RCC 7860 (cell line): Measurements from ENCODE around the gene ERLEC1.
A peak's percentile ranks its signal among the peaks of the same experiment; 100 is the strongest.
"Not testable (repeated sequence)": the region's sequence is repeated elsewhere in the genome, so short reads cannot be mapped to it uniquely, and the experiment has no call there.

Source experiments
- DNase-seq: peaks from one replicate; pipeline ENCODE4 v3.0.0-alpha.2; 2015; ENCODE audit warnings: low spot score
- FAIRE-seq: peaks from 2 replicates; lab custom pipeline; 2012; peaks lifted over from hg19 to GRCh38; lab: Jason Lieb, UNC

ERLEC1 gene

DNA sequence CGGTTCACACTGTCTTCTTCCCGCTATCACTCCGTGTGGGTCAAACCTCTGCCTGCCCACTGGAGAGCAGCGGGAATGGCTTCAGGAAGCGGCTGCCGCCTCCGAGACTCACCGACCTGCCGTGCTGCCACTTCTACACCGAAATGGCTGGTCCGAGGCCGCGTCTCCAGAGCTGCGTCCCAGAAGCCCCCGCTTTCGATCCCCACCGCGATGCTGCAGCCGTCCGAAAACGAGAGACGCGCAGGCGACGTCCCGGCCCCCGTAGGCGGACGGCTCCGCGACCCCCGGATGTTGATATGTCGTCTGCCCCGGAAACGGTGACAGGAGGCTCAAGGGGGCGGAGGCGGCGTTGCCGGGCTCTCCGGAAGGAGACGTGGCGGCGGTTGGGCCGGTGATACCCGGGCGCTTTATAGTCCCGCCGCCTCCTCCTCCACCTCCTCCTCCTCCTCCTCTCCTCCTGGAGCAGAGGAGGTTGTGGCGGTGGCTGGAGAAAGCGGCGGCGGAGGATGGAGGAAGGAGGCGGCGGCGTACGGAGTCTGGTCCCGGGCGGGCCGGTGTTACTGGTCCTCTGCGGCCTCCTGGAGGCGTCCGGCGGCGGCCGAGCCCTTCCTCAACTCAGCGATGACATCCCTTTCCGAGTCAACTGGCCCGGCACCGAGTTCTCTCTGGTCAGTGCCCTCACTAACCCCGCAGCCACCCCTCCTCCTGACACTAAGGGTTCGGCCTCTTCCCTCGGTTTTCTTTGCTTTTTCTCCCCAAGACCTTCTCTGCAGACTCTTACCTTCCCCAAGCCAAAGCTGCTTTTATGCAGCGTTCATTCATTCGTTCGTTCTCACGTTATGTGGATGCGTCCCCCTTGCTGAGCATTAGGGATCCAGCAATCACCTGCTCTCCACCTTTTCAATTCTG is at the start of gene ERLEC1, which contains the start of gene ASB3:
Gene ERLEC1, plus strand, starts transcription at position 340 of the 909 bp plus-strand sequence. Its CDS starts 167 bp downstream, at position 507.
Gene ASB3, minus strand, starts transcription at position 249 of the 909 bp plus-strand sequence. CDS start 21,381 bp downstream, outside the sequence.
- peak; percentile 79 for DNase-seq
- no peak for FAIRE-seq

- no peak for FAIRE-seq
- DNase-seq, result no peak
These were observed 49.8 kb upstream of the ERLEC1 start for GRCh38 chr2:53737091-53737490.

GRCh38 chr2:53739032-53739431 is 47.8 kb upstream of the ERLEC1 start:
- FAIRE-seq (no peak), DNase-seq (no peak)

DNA sequence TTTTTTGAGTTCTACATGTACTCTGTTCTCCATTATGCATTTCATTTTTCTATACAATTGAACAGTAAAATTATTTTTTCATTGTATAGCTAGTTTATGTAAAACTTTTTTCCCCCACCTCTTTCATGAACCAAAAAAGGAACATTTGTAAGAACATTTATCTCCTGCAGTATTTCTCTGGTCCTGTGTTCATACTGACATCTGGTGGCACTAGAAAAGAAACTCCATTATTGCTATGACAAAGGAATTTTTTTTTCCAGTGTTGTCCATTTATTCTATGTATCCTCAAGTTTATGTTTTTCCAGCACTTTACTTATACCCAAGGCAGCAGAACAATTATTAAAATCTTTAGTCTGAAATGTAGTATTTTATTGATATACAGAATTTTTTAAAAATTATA is 46.7 kb upstream of the ERLEC1 start:
- FAIRE-seq (peak; percentile 44), DNase-seq (peak; percentile 17)

- no peak for FAIRE-seq
- DNase-seq, result no peak
These were observed 42.3 kb upstream of the ERLEC1 start for GRCh38 chr2:53744395-53745065.

GRCh38 chr2:53750041-53750768 is 36.6 kb upstream of the ERLEC1 start:
- DNase-seq, result no peak
- FAIRE-seq, result no peak

- FAIRE-seq, result peak; percentile 46
These were observed 35.1 kb upstream of the ERLEC1 start for GRCh38 chr2:53751728-53752127.

DNA sequence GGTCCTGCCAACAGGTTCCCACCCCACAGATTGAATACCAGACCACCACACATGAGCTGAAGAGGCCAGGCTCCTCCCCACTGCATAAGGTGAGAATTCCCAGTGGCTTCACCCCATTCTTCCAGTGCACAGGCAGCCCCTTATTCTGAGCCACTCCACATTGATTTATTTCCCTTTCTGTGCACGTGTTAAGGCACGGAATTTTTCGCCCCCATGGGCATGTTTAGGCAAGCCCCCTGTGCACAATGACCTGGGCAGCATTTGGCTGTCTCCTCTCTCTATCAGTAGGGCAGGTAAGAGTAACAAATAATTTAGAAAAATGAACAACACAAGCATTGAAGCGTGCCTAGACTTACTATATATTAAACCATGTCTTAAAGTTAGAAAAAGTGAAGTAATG is 34.5 kb upstream of the ERLEC1 start:
- no peak for DNase-seq
- FAIRE-seq, result no peak

More at GRCh38 chr2:53751728-53752127, 35.1 kb upstream of the ERLEC1 start:
- peak; percentile 28 for DNase-seq

- FAIRE-seq, result no peak
- no peak for DNase-seq
These were observed 33.8 kb upstream of the ERLEC1 start for GRCh38 chr2:53753041-53753440.

DNA sequence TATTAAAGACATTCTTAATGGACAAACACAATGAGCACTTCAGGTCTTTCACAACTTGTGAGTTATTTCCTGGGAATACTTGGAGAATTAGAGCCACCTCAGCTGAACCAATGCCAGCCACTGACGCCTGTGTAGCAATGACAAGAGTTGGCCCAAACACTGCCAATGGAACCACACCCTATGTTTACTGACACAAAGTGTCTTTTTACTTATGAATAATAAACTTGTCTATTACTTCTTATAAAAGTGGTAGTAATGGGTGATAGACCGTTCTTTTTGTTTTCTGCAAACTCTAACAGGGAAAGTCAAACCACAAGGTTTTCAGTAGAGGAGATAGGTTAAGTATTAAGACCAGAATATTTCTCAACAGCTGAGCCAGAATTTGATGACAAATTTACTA is 31.7 kb upstream of the ERLEC1 start:
- DNase-seq, result no peak
- no peak for FAIRE-seq

DNA sequence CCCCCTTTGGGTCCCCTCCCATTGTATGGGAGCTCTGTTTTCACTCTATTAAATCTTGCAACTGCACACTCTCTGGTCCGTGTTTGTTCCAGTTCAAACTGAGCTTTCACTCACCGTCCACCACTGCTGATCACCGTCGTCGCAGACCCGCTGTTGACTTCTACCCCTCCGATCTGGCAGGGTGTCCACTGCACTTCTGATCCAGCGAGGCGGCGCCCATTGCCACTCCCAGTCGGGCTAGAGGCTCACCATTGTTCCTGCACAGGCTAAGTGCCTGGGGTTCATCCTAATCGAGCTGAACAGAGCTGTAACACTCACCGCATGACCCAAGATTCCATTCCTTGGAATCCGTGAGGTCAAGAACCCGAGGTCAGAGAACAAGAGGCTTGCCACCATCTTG is 30.2 kb upstream of the ERLEC1 start:
- no peak for FAIRE-seq
- no peak for DNase-seq

GRCh38 chr2:53757206-53757605 is 29.6 kb upstream of the ERLEC1 start:
- not testable (repeated sequence) for DNase-seq, FAIRE-seq

DNA sequence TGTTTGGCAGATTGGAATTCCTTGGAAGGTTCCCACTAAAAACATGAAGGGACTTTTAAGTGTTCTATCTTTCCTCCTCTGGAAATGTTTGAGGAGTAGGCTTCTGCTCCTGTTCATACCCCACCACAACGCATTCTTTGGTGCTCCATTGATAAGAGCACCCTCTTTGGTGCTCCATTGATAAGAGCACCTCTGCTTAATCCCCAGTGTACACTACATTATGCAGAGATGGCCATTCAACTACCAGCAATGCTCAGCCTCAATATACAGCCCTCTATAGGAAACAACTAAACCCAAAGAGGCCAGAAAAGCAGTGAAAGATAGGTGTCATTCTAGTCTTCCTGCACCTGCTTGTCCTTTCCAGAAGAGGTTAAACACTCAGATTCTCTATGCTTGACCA is 21.1 kb upstream of the ERLEC1 start:
- FAIRE-seq, result no peak
- no peak for DNase-seq

- FAIRE-seq (peak; percentile 15), DNase-seq (peak; percentile 75)
These were observed 19.2 kb upstream of the ERLEC1 start, which contains the start of gene CHAC2 for GRCh38 chr2:53767405-53768241. CHAC2 (plus strand) TSS chr2:53767804; CDS start chr2:53767887, 83 bp downstream.

DNA sequence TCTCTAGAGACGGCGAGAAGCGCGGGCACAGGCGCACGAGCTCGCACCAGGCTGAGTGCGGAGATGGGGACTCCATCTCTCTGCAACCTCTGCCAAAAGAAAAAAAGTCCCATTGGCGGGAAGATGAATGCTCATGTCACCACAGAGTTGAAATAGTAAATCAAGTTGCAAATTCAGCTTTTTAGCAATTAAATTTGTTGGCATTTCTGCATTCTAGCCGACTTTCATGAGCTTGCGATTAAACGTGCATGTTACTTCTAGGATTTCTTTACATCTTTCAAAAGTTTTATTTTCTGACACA is 18.7 kb upstream of the ERLEC1 start:
- DNase-seq, result no peak

GRCh38 chr2:53769318-53769945 is 17.4 kb upstream of the ERLEC1 start:
- FAIRE-seq, result no peak

More for the DNA sequence above, 18.7 kb upstream of the ERLEC1 start:
- no peak for FAIRE-seq

GRCh38 chr2:53770264-53770663 is 16.6 kb upstream of the ERLEC1 start:
- peak; percentile 48 for DNase-seq
- FAIRE-seq, result peak; percentile 81

More at GRCh38 chr2:53769318-53769945, 17.4 kb upstream of the ERLEC1 start:
- no peak for DNase-seq

DNA sequence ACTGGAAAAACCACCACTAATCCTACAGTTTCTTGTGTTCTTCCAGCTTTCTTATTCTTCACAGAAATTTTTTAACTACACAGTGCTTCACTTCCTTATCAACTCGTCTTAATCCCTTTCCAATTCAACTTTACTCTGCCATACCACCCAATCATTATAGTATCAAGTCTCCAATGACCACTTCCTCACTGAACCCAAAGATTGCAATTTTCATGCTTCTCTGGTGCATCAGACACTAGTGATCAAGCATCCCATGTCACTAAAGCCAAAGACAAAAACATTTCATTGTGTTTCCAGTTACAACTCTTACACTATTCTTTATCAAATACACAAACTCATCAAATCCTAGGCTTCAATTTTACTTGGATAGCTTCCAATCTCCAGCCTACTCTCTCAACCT is 9.7 kb upstream of the ERLEC1 start:
- DNase-seq (no peak), FAIRE-seq (no peak)

DNA sequence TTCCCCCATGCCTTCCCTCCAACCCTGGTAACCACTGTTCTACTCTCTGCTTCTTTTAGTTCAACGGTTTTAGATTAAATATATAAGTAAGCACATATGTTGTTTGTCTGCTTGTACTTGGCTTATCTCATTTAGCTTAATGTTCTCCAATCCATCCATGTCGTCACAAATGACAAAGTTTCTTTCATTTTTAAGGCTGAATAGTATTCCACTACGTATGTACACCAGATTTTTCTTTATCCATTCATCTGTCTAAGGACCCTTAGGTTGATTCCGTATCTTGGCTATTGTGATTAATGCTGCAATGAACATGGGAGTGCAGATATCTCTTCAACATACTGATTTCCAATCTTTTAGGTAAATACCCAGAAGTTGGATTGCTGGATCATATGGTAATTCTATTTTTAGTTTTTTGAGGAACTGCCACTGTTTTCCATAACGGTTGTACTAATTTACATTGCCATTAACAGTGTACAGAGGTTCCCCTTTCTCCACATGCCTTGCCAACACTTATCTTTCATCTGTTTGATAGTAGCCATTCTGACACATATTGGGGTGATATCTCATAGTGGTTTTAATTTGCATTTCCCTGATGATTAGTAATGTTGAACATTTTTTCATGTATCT is 8.2 kb upstream of the ERLEC1 start:
- FAIRE-seq (no peak), DNase-seq (no peak)
